Panc1 (cell line): ENCODE results near the gene TSPAN17. TPM values are rescaled to one million over a fixed set of nuclear protein-coding genes. Genes with fewer than 3 reads are reported as not detected.

Source experiments
- ATAC-seq: fragments of 200-7000 bp; cut with Tn5 transposase; 2 replicates; pipeline ENCODE4 v1.9.1; 2020; ENCODE audit warnings: mild to moderate bottlenecking, moderate library complexity
- BruUV-seq: library from RNA; stranded (reverse); fragments of 400-500 nt; replicated peaks from 2 replicates; lab custom pipeline; 2021; lab: Mats Ljungman, UMichigan
- CTCF ChIA-PET: fragments of 300-600 bp; sonication (Branson Sonifier 250); formaldehyde crosslinking; loops from one replicate; lab custom pipeline; 2022; ENCODE audit warnings: antibody characterized with exemption; lab: Charles Lee
- POLR2A ChIA-PET: fragments of 300-600 bp; sonication (Branson Sonifier 250); formaldehyde crosslinking; loops from one replicate; lab custom pipeline; 2022; ENCODE audit warnings: antibody characterized with exemption; lab: Charles Lee
- DNase-seq: peaks from one replicate; pipeline ENCODE4 v3.0.0-alpha.2; 2010; ENCODE audit warnings: low read depth, low spot score
- H3K27ac ChIP-seq: 2 replicates; pipeline ENCODE4 v1.5.1; 2011; ENCODE audit warnings: mild to moderate bottlenecking, low read length, inconsistent platforms
- H3K27me3 ChIP-seq: fragments of 200-500 bp; sonication (Bioruptor generic); 2 replicates; pipeline ENCODE4 v1.6.0; 2014; ENCODE audit warnings: low read length, inconsistent platforms; ENCODE audit not compliant: control insufficient read depth, insufficient read depth
- H3K36me3 ChIP-seq: fragments of 200-500 bp; sonication (Bioruptor generic); 2 replicates; pipeline ENCODE4 v1.5.1; 2014; ENCODE audit warnings: inconsistent platforms, mild to moderate bottlenecking, low read length, moderate library complexity; ENCODE audit not compliant: control insufficient read depth, insufficient read depth
- H3K4me1 ChIP-seq: 2 replicates; pipeline ENCODE4 v1.5.1; 2011; ENCODE audit warnings: inconsistent platforms, mild to moderate bottlenecking, low read length, moderate library complexity; ENCODE audit not compliant: control insufficient read depth, insufficient read depth
- H3K4me3 ChIP-seq, 2 experiments: 2 replicates each; pipeline ENCODE4 v1.5.1; 2011 to 2012; ENCODE audit warnings: low read depth in 2 of 2, low read length in 2 of 2, mild to moderate bottlenecking in 2 of 2, inconsistent platforms in 1 of 2, moderate library complexity in 1 of 2
- H3K9me3 ChIP-seq: fragments of 200-500 bp; sonication (Bioruptor generic); 2 replicates; pipeline ENCODE4 v1.5.1; 2014; ENCODE audit warnings: low read depth, mild to moderate bottlenecking, inconsistent platforms, low read length, moderate library complexity; ENCODE audit not compliant: control insufficient read depth, insufficient read depth
- CTCF ChIP-seq: fragments of 450-650 bp; IDR thresholded peaks from 2 replicates; pipeline ENCODE4 v1.5.1; 2017; ENCODE audit warnings: mild to moderate bottlenecking
- POLR2AphosphoS5 ChIP-seq: IDR thresholded peaks from 2 replicates; pipeline ENCODE4 v1.6.1; 2012; ENCODE audit warnings: mild to moderate bottlenecking, low read depth, low read length, moderate library complexity
- REST ChIP-seq, 2 experiments: IDR thresholded peaks; 2 replicates each; pipeline ENCODE4 v1.6.1; 2011 to 2012; ENCODE audit warnings: low read depth in 2 of 2, control low read depth in 1 of 2, low read length in 1 of 2, mild to moderate bottlenecking in 1 of 2, moderate library complexity in 1 of 2; ENCODE audit not compliant: insufficient read depth in 1 of 2
- SIN3A ChIP-seq: IDR thresholded peaks from 2 replicates; pipeline ENCODE4 v1.6.1; 2012; ENCODE audit warnings: low read depth, mild to moderate bottlenecking, low read length, moderate library complexity, borderline replicate concordance; ENCODE audit not compliant: insufficient read depth
- TCF7L2 ChIP-seq: IDR thresholded peaks from 2 replicates; pipeline ENCODE4 v1.6.1; 2011; ENCODE audit warnings: mild to moderate bottlenecking, low read depth, low read length, inconsistent platforms
- in situ Hi-C: cut with HindIII; loops from 2 replicates; pipeline ENCODE4 v1.10.0; 2016; ENCODE audit warnings: low sequenced_read_pairs, low pct_unique_long_range_greater_than_20kb
- intact Hi-C: fragments of 100-400 bp; cut with micrococcal nuclease; formaldehyde crosslinking; loops from one replicate; pipeline ENCODE4 v1.10.0; 2022; ENCODE audit not compliant: unreplicated experiment
- total RNA-seq: library from RNA; stranded (reverse); gene quantifications from one replicate; pipeline ENCODE4 v1.2.1, GENCODE V29; 2021; ENCODE audit not compliant: unreplicated experiment

Gene TSPAN17
- total RNA-seq, 1 experiment from 2014 or later: 64.7 TPM

- no peak for DNase-seq
Observed at GRCh38 chr5:176694146-176694545, 46.9 kb downstream of the TSPAN17 start.

GRCh38 chr5:176694631-176695030 is 47.3 kb downstream of the TSPAN17 start:
- Histone ChIP-seq H3K9me3 (no peaks in the 10 kb centered on the region), H3K27ac (no peak overlapping the region), H3K27me3 (no peaks in the 10 kb centered on the region), H3K4me3 (no peak overlapping the region), H3K4me1 (no peaks in the 10 kb centered on the region; the same call in 1 of the 2 replicates), H3K36me3 (no peaks in the 10 kb centered on the region)
- in situ Hi-C loops (no loop called here), intact Hi-C loops (no loop called here)
- TF ChIP-seq SIN3A: no peak
- ATAC-seq (no peak), DNase-seq (no peak)
- ChIA-PET CTCF (no interaction called here), POLR2A (no interaction called here)
- no TSS peak for BruUV-seq

More at GRCh38 chr5:176694146-176694545, 46.9 kb downstream of the TSPAN17 start:
- H3K4me1 ChIP-seq: no peaks in the 10 kb centered on the region; the same call in 1 of the 2 replicates
- no peak overlapping the region for H3K4me3 ChIP-seq
- in situ Hi-C loops (no loop called here), intact Hi-C loops (no loop called here)
- no TSS peak for BruUV-seq
- H3K27me3 ChIP-seq: no peaks in the 10 kb centered on the region
- no peak overlapping the region for H3K27ac ChIP-seq
- CTCF ChIA-PET: interaction anchor here (1.5 kb wide), 1 partner anchor 33 kb away, joined by 5 read pairs; no protein-coding TSS in a partner anchor
- H3K36me3 ChIP-seq: no peaks in the 10 kb centered on the region
- no peaks in the 10 kb centered on the region for H3K9me3 ChIP-seq
- POLR2A ChIA-PET: no interaction called here
- TF ChIP-seq TCF7L2 (no peak), SIN3A (no peak), POLR2AphosphoS5 (no peak), CTCF (no peak), REST (IDR thresholded peaks at IDR 0.05; ENCODE audit: insufficient read depth in 1 of 2, low read depth in 2 of 2, low read length in 1 of 2) (no peak)
- ATAC-seq: no peak

- Histone ChIP-seq H3K4me3 (no peak overlapping the region), H3K27me3 (no peaks in the 10 kb centered on the region), H3K27ac (no peak overlapping the region), H3K36me3 (no peaks in the 10 kb centered on the region), H3K4me1 (no peaks in the 10 kb centered on the region; the same call in 1 of the 2 replicates), H3K9me3 (no peaks in the 10 kb centered on the region)
- TF ChIP-seq TCF7L2 (no peak), CTCF (no peak), REST (IDR thresholded peaks at IDR 0.05; ENCODE audit: insufficient read depth in 1 of 2, low read depth in 2 of 2, low read length in 1 of 2) (no peak)
- in situ Hi-C loops: no loop called here
- intact Hi-C loops: no loop called here
- no TSS peak for BruUV-seq
- ATAC-seq (no peak), DNase-seq (no peak)
- ChIA-PET CTCF (no interaction called here), POLR2A (no interaction called here)
Observed at GRCh38 chr5:176695073-176695472, 47.8 kb downstream of the TSPAN17 start.
